ENCODE measurements around the gene CD151.

CD151 gene

GRCh38 chr11:871472-871871 is 38.7 kb downstream of the CD151 start:
- DNase-seq (ENCODE audit: low spot score), result no peak
- H3K27ac ChIP-seq, result peak overlapping the region; percentile 7; the same call in 1 of the 2 replicates
- no peak for TF ChIP-seq CTCF (conservative IDR thresholded peaks at IDR 0.05; ENCODE audit: low read depth)
- POLR2A ChIA-PET (ENCODE audit: low non-redundant PET), result no interaction called here
- CTCF ChIA-PET, result interaction anchor here (0.6 kb wide), 1 partner anchor 16 kb away, joined by 3 read pairs; no protein-coding TSS in a partner anchor

GRCh38 chr11:872799-873198 is 40.0 kb downstream of the CD151 start:
- CTCF ChIA-PET, result interaction anchor here (0.8 kb wide), 1 partner anchor 178 kb away, joined by 3 read pairs; no protein-coding TSS in a partner anchor
- POLR2A ChIA-PET (ENCODE audit: low non-redundant PET), result no interaction called here
- no peak for DNase-seq (ENCODE audit: low spot score)
- TF ChIP-seq CTCF (conservative IDR thresholded peaks at IDR 0.05; ENCODE audit: low read depth), result no peak
- peak overlapping the region; percentile 7 for H3K27ac ChIP-seq

- ChIA-PET CTCF (no interaction called here), POLR2A (ENCODE audit: low non-redundant PET) (no interaction called here)
- no peak overlapping the region; the same call in 1 of the 2 replicates for H3K27ac ChIP-seq
- no peak for TF ChIP-seq CTCF (conservative IDR thresholded peaks at IDR 0.05; ENCODE audit: low read depth)
- no peak for DNase-seq (ENCODE audit: low spot score)
Observed at GRCh38 chr11:873706-874105, 41.0 kb downstream of the CD151 start.

- ChIA-PET POLR2A (ENCODE audit: low non-redundant PET) (no interaction called here), CTCF (interaction anchor here (1.1 kb wide), 1 partner anchor 176 kb away, joined by 3 read pairs; no protein-coding TSS in a partner anchor)
- DNase-seq (ENCODE audit: low spot score), result no peak
- H3K27ac ChIP-seq, result no peak overlapping the region
- no peak for TF ChIP-seq CTCF (conservative IDR thresholded peaks at IDR 0.05; ENCODE audit: low read depth)
Observed at GRCh38 chr11:875203-875602, 42.5 kb downstream of the CD151 start.

- H3K27ac ChIP-seq, result peak overlapping the region; percentile 35
- POLR2A ChIA-PET (ENCODE audit: low non-redundant PET), result no interaction called here
- no peak for DNase-seq (ENCODE audit: low spot score)
- CTCF ChIA-PET, result no interaction called here
- no peak for TF ChIP-seq CTCF (conservative IDR thresholded peaks at IDR 0.05; ENCODE audit: low read depth)
Observed at GRCh38 chr11:875769-876301, 43.1 kb downstream of the CD151 start.

GRCh38 chr11:876545-876944 is 43.8 kb downstream of the CD151 start:
- ChIA-PET POLR2A (ENCODE audit: low non-redundant PET) (no interaction called here), CTCF (interaction anchor here (0.7 kb wide), 1 partner anchor 1686 kb away, joined by 3 read pairs; no protein-coding TSS in a partner anchor)
- DNase-seq (ENCODE audit: low spot score), result no peak
- TF ChIP-seq CTCF (conservative IDR thresholded peaks at IDR 0.05; ENCODE audit: low read depth), result no peak
- H3K27ac ChIP-seq, result peak overlapping the region; percentile 35

All from RWPE1 (cell line).